COLO829 (cell line): ENCODE measurements around the gene ZNF827.

Experiments used
- DNase-seq: peaks from one replicate; pipeline ENCODE4 v3.0.0; 2012; ENCODE audit warnings: low spot score

The ZNF827 gene

GRCh38 chr4:145824463-145824862 is 114.2 kb downstream of the ZNF827 start:
- no peak for DNase-seq

- no peak for DNase-seq
Observed at GRCh38 chr4:145823743-145824142, 114.9 kb downstream of the ZNF827 start.

- no peak for DNase-seq
Observed at GRCh38 chr4:145822581-145822980, 116.0 kb downstream of the ZNF827 start.

- no peak for DNase-seq
Observed at GRCh38 chr4:145822181-145822580, 116.4 kb downstream of the ZNF827 start.

GRCh38 chr4:145821766-145822165 is 116.9 kb downstream of the ZNF827 start:
- no peak for DNase-seq

- DNase-seq: no peak
Observed at GRCh38 chr4:145820407-145820806, 118.2 kb downstream of the ZNF827 start.

GRCh38 chr4:145819853-145820181 is 118.8 kb downstream of the ZNF827 start:
- no peak for DNase-seq

GRCh38 chr4:145819101-145819852 is 119.3 kb downstream of the ZNF827 start:
- DNase-seq: no peak

- no peak for DNase-seq
Observed at GRCh38 chr4:145818011-145818410, 120.6 kb downstream of the ZNF827 start.

GRCh38 chr4:145816091-145816490 is 122.5 kb downstream of the ZNF827 start:
- DNase-seq: no peak

GRCh38 chr4:145815626-145816025 is 123.0 kb downstream of the ZNF827 start:
- no peak for DNase-seq

- no peak for DNase-seq
Observed at GRCh38 chr4:145815027-145815612, 123.5 kb downstream of the ZNF827 start.

GRCh38 chr4:145814246-145814645 is 124.4 kb downstream of the ZNF827 start:
- no peak for DNase-seq

- DNase-seq: no peak
Observed at GRCh38 chr4:145812919-145813318, 125.7 kb downstream of the ZNF827 start.

- no peak for DNase-seq
Observed at GRCh38 chr4:145808848-145809512, 129.6 kb downstream of the ZNF827 start.

- DNase-seq: peak; percentile 89
Observed at GRCh38 chr4:145808021-145808650, 130.5 kb downstream of the ZNF827 start.

GRCh38 chr4:145805490-145805889 is 133.1 kb downstream of the ZNF827 start:
- DNase-seq: no peak

GRCh38 chr4:145804116-145804515 is 134.5 kb downstream of the ZNF827 start:
- no peak for DNase-seq

- no peak for DNase-seq
Observed at GRCh38 chr4:145799223-145799622, 139.4 kb downstream of the ZNF827 start.

GRCh38 chr4:145797278-145797677 is 141.3 kb downstream of the ZNF827 start:
- DNase-seq: no peak

- no peak for DNase-seq
Observed at GRCh38 chr4:145796346-145796745, 142.3 kb downstream of the ZNF827 start.

- DNase-seq: no peak
Observed at GRCh38 chr4:145795521-145795920, 143.1 kb downstream of the ZNF827 start.

GRCh38 chr4:145792429-145792828 is 146.2 kb downstream of the ZNF827 start:
- DNase-seq: no peak
